Tibial nerve (tissue), 4 donors: ENCODE data around the gene PROCR.

Experiments
- CTCF ChIP-seq, 5 experiments: fragments of 200-600 bp in 3 of 5; fragments of 450-650 bp in 2 of 5; sonication (generic) in 3 of 5; IDR thresholded peaks; one replicate each; pipeline ENCODE4 v1.5.1; 2016 to 2019; ENCODE audit warnings: antibody characterized with exemption in 5 of 5, mild to moderate bottlenecking in 3 of 5, moderate library complexity in 2 of 5
- EP300 ChIP-seq, 2 donors: sonication (generic); formaldehyde crosslinking; IDR thresholded peaks; one replicate each; pipeline ENCODE4 v1.6.1; 2017; ENCODE audit warnings: antibody characterized with exemption in 2 of 2, mild to moderate bottlenecking in 1 of 2
- POLR2A ChIP-seq, 2 donors: fragments of 450-650 bp; IDR thresholded peaks; one replicate each; pipeline ENCODE4 v1.6.1; 2017; ENCODE audit warnings: antibody characterized with exemption in 2 of 2, mild to moderate bottlenecking in 2 of 2, moderate library complexity in 2 of 2

- TF ChIP-seq CTCF (IDR thresholded peaks at IDR 0.05) (no peak), EP300 (IDR thresholded peaks at IDR 0.05) (no peak), POLR2A (IDR thresholded peaks at IDR 0.05) (no peak)
These were observed 39.9 kb upstream of the PROCR start for GRCh38 chr20:35131934-35132333.
